ENCODE measurements around the gene OBSL1.

Gene OBSL1

DNA sequence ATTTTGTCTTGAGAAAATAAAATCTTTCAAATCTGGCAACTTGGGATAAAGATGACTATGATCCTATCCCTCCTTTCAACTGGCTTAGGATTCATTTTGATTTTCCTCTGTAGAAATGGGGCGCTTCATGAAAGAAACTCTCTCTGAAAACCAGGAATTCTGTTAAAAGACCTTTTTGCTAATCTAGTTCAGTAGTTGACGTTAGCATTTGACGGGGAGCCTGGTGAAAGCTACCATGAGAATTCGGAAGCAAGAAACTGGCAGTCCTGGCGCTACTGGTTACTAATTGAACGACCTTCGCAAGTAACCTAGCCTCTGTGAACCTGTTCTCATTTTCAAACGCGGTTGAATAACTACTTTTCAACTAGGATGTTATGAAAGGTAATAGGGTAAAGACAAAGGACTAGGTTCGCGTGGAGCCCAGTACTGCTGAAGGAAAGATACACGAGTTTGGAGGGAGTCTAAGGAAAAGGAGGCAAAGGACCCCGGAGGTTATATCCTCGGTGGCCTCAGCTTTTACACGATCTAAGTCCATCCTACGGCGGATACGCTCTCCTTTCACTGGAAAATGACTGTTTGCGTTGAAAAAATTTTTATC is 25.7 kb upstream of the OBSL1 start:
- no peak for DNase-seq

DNA sequence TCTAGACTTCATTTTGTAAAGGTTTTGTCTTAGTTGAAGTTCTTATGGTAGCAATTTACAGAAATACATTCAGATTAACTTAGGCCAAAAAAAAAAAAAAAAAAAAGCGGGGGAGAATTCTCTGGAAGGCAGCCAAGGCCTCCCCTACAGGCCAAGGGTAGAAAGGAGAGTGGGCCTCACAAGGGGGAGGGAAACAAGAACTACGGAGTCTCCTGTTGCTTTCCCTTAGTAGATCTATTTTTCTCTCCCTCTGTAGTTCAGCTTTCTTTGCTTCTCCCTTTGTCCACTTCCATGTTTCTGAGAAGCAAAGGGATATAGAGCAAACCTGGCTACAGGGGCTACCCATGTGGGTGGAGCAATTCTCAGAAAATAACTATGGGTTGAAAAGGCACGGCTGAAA is 23.9 kb upstream of the OBSL1 start:
- no peak for DNase-seq

DNA sequence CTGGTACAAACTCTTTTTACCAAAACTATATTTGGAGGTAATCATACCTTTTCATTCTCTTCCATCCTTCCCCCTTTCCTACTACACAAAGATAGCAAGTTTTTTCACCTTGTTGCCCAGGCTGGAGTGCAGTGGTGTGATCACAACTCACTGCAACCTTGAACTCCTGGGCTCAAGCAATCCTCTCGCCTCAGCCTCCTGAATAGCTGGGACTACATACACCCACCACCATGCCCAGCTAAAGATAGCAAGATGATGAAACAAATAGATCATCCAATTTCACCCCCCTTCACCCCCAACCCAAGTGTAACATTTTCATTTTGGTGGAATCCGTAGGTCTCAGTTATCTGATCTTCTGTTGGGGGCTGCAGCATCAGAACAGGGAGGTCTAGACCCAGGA is 21.8 kb upstream of the OBSL1 start:
- no peak for DNase-seq

DNA sequence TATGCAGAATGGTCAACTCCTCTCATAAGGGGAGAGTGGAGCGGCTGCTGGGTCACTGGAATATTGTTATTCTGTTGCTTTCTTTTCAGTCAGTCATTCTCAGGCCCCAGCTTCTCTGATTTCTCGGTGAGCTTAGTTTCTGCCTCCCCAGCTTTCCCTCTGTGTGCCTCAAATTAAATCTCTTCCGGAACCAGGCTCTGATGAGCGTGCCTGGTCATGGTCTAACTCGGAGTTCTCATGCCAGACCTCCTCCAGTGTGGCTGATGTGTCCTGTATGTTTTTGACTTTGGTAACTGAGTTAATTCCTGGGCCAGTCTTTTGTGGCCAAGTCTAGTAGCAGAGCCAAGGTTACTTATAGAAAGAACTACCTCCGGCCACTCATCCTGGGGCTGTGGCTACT is 21.4 kb upstream of the OBSL1 start:
- DNase-seq = no peak

DNA sequence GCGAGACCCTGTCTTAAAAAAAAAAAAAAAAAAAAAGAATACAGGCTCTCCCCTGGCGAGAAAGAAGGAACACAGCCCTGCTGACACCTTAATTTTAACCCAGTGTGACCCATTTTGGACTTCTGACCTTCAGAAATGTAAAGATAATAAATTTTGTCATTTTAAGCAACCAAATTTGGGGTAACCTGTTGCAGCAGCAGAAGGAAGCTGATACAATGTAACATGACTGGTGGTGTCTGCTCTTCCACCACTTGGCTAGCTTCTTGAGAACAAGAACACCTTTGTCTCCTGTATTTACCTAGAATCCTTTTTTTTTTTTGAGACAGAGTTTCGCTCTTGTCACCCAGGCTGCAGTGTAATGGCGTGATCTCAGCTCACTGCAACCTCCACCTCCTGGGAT is 19.8 kb upstream of the OBSL1 start:
- DNase-seq = no peak

DNA sequence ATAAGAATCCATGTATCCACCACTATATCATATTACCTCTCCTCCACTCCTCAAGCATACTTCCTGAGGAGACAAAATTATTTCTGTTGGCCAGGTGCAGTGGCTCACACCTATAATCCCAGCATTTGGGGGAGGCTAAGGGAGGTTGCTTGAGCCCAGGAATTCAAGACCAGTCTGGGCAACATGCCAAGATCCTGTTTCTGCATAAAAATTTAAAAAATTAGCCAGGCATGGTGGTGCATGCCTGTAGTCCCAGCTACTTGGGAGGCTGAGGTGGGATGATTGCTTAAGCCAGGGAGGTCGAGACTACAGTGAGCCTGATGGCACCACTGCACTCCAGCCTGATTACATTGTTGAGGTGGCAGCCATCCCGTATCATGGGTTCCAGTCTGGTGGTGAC is 10.0 kb upstream of the OBSL1 start:
- DNase-seq = no peak

DNA sequence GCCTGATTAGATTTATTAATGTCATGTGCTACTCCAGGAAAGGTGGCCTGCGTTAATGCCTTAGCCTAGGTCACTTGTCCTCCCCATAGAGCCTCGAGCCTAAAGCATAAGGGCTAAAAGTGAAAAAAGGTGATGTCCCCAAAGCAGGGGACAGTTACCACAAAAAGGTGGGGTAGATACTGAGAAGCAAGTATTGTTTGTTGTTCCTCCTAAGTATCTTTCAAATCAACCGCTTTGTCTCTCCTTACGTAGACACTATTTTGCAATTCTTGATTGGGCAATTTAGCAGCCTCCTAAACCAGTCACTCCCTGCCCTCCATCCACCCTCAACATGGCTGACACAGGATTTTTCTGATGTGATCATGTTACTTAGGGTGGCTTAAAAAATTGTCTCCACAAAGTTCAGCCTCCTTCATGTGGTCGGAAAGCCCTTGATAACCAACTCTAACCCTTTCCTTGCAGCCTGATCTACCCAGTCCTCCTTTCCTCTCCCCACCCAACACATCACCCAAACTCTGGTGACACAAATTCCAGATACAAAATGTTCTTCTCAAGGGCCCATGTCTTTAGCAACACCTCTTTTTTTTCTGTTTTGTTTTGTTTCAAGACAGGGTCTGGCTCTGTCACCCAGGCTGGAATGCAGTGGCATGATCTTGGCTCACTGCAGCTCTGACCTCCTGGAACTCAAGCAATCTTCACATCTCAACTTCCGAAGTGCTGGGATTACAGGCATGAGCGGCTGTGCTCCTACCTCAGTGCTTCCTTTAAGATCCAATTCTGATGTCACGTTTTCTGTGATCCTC is 7.7 kb upstream of the OBSL1 start:
- DNase-seq = no peak

DNA sequence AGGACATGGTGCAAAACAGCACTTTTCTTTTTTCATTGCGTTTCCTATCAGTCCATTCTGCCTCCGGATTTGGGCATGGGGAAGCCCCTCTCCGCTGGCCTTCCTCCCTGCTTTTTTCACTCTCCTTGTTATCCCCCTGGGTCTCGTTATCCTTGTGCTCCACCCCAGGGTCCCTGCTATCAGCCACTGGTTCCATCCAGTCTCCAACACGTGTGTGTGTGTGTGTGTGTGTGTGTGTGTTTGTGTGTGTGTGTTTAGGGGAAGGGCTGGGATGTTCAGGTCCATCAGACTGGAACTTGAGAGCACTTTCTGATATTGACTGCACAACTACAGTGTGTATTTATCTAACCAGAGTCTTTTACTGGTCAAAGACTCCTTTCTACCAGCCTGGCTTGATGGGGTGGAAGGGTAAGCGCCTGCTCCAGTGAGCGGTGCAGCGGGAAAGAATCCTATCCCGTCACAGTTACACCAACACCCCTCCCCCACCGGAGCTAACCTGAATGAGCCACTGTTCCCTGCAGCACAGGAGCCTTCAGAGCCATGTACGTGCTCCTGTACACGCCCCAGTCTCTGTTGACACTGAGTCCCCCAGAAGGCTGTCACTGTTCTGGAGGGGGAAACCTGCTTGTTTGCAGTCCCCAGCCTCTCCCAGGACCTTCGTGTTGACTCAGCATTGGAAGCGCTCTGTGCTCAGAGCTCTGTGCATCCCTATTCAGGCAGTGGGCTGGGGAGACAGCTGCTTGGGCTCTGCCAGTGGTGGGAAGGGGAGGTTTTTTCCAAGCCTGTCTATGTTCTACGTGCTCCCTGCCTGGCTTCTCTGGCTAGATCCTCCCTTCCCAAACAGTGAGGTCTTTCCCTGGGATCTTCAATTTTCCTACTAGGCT is 5.4 kb upstream of the OBSL1 start:
- peak in 1 of 2 experiments; percentile 54 for DNase-seq

DNA sequence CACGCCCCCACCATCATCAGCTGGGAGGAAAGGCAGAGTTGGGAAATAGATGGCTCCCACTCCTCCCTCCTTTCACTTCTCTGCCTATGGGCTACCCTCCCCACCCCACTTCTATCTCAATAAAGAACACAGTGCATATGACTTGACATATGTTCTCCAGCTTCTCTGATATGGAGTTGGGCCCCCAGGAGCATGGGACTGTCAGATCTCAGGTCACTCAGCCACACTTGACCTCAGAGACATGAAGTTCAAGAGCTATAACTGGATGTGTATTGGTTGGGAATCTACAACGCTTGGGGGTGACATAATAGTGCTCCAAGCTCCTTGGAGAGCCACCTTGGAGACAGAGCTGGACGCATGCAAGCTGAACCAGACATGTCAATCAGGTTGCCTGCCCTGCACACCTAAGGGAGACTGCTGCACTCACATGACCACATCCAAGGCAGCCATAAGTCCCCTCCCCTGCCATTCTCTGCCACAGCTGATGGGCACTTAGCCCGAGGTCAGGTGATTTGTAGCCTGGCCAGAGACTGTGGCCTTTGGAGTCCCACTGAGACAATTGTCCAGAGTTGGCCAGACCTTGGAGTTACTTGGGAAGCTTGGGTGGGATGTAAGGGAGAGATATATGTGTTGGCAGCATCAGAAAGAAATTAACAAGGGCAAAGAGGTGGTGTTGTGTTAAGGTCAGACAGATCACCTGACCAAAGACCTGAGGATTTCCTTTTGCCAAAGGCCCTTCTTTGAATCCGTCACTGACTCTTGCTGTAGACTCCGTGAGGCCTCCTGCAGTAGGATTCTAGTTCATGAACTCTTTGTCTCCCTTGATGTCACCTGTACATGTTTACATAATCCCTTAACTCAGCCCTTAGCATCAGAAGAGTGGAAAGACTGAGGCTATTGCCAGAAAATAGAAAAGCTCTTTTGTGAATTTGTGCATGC is 4.5 kb upstream of the OBSL1 start:
- no peak for DNase-seq

DNA sequence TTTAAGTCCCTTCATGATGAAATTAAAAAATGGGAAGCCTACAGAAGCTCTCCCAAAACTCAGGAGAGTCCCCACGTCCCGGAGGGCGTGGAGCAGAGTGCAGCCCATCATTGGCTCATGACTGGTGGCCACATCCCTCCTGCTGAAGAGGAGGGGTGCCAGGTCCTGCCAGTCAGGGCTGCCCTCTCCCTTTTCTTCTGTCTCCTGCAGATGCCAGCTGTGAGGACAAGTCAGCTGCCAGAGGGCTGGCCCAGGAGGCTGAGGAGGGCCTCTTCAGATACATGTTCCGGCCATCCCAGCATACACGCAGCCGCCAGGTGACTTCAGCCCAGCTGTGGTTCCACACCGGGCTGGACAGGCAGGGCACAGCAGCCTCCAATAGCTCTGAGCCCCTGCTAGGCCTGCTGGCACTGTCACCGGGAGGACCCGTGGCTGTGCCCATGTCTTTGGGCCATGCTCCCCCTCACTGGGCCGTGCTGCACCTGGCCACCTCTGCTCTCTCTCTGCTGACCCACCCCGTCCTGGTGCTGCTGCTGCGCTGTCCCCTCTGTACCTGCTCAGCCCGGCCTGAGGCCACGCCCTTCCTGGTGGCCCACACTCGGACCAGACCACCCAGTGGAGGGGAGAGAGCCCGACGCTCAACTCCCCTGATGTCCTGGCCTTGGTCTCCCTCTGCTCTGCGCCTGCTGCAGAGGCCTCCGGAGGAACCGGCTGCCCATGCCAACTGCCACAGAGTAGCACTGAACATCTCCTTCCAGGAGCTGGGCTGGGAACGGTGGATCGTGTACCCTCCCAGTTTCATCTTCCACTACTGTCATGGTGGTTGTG is 3.4 kb upstream of the OBSL1 start:
- DNase-seq = no peak

DNA sequence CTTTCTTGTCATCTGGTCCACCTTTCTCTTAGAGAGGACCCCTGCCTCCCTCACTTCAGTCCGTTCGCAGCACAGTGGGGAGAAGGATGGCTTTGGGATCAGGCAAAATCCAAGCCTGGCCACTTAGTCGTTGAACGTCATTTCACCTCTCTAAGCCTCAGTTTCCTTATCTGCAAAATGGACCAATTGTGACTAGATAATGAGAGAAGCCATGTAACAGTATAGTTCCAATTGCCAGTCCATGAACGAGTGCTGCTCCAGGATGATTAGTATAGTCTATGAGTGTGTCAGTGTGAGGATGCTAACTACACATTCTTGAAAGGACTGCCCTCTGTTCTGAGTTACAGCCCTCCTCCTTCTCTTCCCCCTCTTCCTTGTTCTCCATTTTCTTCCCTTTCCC is 1.8 kb upstream of the OBSL1 start:
- no peak for DNase-seq

DNA sequence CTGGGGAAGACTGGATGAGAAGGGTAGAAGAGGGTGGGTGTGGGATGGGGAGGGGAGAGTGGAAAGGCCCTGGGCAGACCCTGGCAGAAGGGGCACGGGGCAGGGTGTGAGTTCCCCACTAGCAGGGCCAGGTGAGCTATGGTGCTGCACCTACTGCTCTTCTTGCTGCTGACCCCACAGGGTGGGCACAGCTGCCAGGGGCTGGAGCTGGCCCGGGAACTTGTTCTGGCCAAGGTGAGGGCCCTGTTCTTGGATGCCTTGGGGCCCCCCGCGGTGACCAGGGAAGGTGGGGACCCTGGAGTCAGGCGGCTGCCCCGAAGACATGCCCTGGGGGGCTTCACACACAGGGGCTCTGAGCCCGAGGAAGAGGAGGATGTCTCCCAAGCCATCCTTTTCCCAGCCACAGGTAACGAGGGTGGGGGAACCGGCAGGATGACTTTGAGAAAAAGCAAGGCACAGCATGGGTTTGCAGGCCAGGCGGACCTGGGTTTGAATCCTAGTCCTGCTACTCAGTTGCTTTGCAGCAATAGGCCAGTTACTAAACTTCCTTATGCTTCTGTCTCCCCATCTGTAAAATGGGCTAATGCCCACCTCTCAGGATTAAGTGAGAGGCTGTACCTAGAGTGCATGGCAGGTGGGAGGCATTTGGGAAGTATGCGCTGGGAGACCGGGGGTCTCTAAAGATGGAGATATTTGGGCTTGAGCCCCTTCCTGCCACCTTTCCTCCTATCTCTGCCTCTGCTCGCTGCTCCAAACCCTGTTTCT is 1.1 kb upstream of the OBSL1 start, which contains the start of gene INHA:
Gene INHA (plus strand): TSS at position 74 of the 765 bp plus-strand sequence. CDS start 65 bp downstream, at position 139.
- DNase-seq = no peak

DNA sequence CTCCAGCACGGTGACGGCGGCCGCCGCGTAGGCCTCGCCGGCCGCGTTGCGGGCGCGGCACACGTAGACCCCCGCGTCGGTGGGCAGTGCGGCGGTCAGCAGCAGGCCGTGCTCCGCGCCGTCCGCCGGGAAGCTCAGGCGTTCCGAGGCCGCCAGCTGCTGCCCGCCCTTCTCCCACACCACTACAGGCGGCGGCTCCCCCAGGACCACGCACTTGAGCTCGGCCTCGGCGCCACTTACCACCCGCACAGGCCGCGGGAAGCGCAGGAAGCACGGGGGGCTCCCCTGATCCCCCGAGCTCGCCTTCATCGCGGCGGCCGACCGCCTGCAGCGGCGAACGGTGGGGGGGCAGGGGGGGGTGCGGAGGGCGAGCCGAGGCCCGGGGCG is 422 bp downstream of the OBSL1 start:
- no peak for DNase-seq

DNA sequence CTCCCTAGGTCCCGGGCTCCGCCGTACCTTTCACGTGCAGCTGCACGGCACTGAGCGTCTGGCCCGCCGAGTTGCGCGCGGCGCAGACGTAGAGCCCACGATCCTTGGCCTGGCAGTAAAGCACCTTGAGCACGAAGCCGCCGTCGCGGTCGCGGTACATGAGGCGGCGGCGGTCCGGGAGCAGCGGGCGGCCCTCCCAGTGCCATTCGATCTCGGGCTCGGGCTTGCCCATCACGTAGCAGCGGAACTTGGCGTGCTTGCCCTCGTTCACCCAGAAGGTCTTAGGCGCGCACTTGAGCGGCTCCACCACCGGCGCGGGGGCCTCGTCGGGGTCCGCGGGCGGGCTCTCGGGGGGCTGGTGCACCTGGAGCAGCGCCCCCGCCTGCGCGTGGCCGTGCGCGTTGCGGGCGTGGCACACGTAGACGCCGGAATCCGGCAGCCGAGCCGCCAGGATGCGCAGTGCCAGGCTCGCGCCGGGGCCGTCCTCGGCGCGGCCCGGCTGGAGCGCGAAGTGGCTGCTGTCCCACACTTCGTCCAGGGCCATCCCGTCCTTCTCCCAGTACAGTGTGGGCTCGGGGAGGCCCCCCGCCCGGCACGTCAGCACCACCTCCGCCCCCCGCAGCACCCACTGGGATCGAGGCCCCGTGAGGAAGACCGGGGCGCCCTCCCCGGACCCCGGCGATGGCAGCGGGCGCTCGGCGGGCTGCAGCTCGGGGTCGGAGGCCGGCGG is 980 bp downstream of the OBSL1 start:
- DNase-seq = peak; percentile 28 to 50

DNA sequence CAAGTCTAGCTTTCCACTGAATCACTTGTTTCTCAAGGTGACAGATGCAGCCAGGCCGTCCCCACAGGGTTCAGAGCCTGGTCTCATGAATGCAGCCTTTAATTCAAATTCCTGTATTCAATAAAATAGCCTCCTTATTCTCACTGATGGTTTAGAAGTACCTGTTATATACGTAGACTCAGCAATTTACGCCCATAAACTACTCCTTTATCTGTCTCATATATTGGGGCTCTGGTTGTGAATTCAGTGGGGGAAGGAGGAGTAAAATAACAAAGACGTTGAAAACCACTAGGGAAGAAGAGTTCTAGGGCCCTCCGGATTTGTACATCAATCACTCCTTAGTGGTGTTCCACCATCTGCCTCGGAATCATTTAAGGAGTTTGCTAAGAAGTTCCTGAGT is 1.7 kb downstream of the OBSL1 start:
- no peak for DNase-seq

DNA sequence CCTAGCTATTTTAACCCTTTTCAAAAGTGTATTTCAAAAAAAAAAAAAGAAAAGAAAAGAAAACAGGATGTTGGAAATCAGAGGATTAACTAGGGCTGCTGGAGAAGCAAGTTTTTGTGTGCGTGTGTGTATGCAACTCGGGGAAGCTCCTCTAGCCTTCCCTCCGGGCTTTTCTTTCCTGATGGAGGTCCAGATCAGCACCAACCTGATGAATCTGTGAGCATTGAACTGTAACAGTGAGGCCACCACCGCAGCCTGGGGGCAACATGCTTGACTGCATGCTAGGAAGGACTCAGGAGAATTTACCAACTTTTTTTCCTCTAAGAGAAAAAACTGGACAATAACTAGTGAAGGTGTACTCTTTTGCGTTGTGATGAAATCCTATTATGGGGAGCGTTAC is 2.3 kb downstream of the OBSL1 start:
- no peak for DNase-seq

DNA sequence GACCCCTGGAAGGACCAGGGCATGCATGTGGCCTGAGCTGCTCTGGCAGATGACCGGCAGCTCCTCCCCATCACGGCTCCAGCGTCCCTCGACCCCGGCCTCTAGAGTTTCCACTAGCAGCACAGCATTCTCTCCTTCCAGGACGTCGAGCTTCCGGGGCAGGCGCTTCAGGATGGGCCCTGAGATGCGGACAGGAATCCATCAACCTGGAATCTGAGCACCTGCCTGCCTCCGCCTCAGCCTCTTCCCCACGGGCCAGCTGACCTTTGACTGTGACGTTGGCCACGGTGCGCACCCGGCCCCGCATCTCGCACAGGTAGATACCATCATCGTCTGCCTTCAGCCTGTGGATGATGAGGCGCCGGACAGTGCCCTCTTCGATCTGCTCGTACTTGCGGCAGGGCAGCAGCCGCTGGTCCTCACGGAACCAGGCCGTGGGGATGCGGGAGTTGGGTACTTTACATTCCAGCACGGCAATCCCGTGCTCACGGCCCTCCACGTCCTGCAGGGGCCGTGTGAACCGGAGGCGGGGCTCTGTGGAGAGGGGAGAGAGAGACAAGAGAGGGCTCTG is 3.5 kb downstream of the OBSL1 start:
- no peak for DNase-seq

DNA sequence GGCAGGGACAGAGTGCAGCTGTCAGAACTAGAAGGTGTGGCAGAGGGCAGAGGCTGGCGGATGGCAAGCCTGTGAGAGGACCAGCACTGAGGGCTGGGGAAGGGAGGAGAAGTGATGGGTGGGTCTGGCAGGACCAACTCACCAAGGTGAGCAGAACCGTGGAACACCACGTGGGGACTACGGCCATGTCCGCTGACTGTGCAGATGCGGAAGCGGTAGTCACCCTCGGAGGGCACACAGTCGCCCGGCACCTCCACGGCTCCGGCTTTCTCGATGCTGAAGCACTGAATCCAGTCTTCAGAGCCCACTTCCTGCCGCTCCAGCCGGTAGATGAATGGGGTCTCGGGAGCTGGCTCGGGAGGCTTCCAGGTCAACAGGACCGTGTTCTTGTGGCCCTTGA is 4.2 kb downstream of the OBSL1 start:
- DNase-seq = no peak

DNA sequence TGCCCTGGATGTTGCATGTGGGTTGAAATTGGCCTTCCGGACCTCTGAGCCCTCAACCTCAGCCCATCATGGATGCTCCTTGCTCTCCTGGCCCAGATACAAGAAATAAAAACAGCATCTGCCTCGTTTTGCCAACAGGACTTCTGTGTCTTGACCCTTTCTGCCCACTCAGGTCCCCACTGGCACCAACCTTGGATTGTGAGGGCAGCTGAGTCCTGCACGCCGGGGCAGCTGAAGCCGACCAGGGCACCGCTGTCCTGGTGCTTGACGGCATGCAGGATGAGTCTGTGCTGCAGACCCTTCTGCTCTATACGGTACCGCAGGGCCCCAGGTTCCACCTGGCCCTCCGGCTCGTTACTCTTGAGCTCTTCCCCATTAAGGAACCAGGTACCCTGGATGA is 4.7 kb downstream of the OBSL1 start:
- no peak for DNase-seq
